Activated CD8-positive, alpha-beta memory T cell treated with anti-CD3 and anti-CD28 coated beads, Interleukin-2, amount 10 ng/mL, durations not matched to agents 7 days and 5 days (primary cell): Measurements from ENCODE around the gene STX10. TPM values are rescaled to one million over a fixed set of nuclear protein-coding genes. Genes with fewer than 3 reads are reported as not detected.
A peak's percentile ranks its signal among the peaks of the same experiment; 100 is the strongest.
"Not testable (repeated sequence)": the region's sequence is repeated elsewhere in the genome, so short reads cannot be mapped to it uniquely, and the experiment has no call there.

ENCODE experiments used
- ATAC-seq: fragments of 150-1000 bp; cut with Tn5 transposase; one replicate; pipeline ENCODE4 v1.10.0; 2021; ENCODE audit warnings: moderate library complexity
- CTCF ChIA-PET: fragments of 350-600 bp; sonication (Branson Sonifier 250); formaldehyde crosslinking; loops from one replicate; lab custom pipeline; 2021; ENCODE audit warnings: antibody characterized with exemption; lab: Charles Lee
- DNase-seq: peaks from one replicate; pipeline ENCODE4 v3.0.0-alpha.2; 2020
- H3K27ac Mint-ChIP-seq: one replicate; pipeline ENCODE4 v1.8.0; 2021; ENCODE audit warnings: mild to moderate bottlenecking, mixed read lengths
- H3K27me3 Mint-ChIP-seq: one replicate; pipeline ENCODE4 v1.8.0; 2021; ENCODE audit warnings: mixed read lengths
- H3K36me3 Mint-ChIP-seq: one replicate; pipeline ENCODE4 v1.8.0; 2021; ENCODE audit warnings: mild to moderate bottlenecking, mixed read lengths
- H3K4me1 Mint-ChIP-seq: one replicate; pipeline ENCODE4 v1.8.0; 2021; ENCODE audit warnings: mixed read lengths
- H3K4me3 Mint-ChIP-seq: one replicate; pipeline ENCODE4 v1.8.0; 2021; ENCODE audit warnings: mild to moderate bottlenecking, moderate library complexity, mixed read lengths
- H3K9me3 Mint-ChIP-seq: one replicate; pipeline ENCODE4 v1.8.0; 2022; ENCODE audit warnings: low read depth, mixed read lengths
- total RNA-seq, 2 experiments: library from RNA; stranded (reverse); gene quantifications; one replicate each; pipeline ENCODE4 v1.2.3, GENCODE V29; 2021

Gene STX10
- total RNA-seq, 2 experiments from 2014 or later = 58.6 to 70.1 TPM

GRCh38 chr19:13149628-13150186, 468 bp downstream of the STX10 start:
- peak overlapping the region; percentile 91 for H3K27ac Mint-ChIP-seq
- H3K27me3 Mint-ChIP-seq = no peaks in the 10 kb centered on the region
- H3K36me3 Mint-ChIP-seq = peaks cover 23% of the 10 kb centered on the region
- CTCF ChIA-PET = interaction anchor here (0.5 to 2.6 kb wide), 15 partner anchors 9 to 1185 kb away, joined by 3 to 12 read pairs (median 5); partner anchors contain the start of genes NACC1 and ZNF763
- peaks cover 16% of the 10 kb centered on the region for H3K4me1 Mint-ChIP-seq
- no peaks in the 10 kb centered on the region for H3K9me3 Mint-ChIP-seq
- DNase-seq (peak; percentile 67), ATAC-seq (peak; percentile 2)
- peak overlapping the region; percentile 96 for H3K4me3 Mint-ChIP-seq

- CTCF ChIA-PET = interaction anchor here (0.5 to 2.6 kb wide), 11 partner anchors 9 to 184 kb away, joined by 3 to 12 read pairs (median 6); partner anchors contain the start of gene NACC1
Observed at GRCh38 chr19:13149173-13149627, 975 bp downstream of the STX10 start.

GRCh38 chr19:13146763-13147563, 3.2 kb downstream of the STX10 start:
- no peak overlapping the region for H3K4me3 Mint-ChIP-seq
- H3K9me3 Mint-ChIP-seq = no peaks in the 10 kb centered on the region
- no peak for ATAC-seq
- no peak overlapping the region for H3K27ac Mint-ChIP-seq
- DNase-seq = no peak
- peaks cover 7% of the 10 kb centered on the region for H3K36me3 Mint-ChIP-seq
- CTCF ChIA-PET = interaction anchor here (0.7 to 0.9 kb wide), 2 partner anchors 121 to 181 kb away, joined by 3 read pairs; no protein-coding TSS in a partner anchor
- H3K4me1 Mint-ChIP-seq = peaks cover 18% of the 10 kb centered on the region
- H3K27me3 Mint-ChIP-seq = no peaks in the 10 kb centered on the region

More at GRCh38 chr19:13149173-13149627, 975 bp downstream of the STX10 start:
- H3K9me3 Mint-ChIP-seq, H3K27me3 Mint-ChIP-seq, DNase-seq, ATAC-seq: not testable (repeated sequence)
- Mint-ChIP-seq H3K27ac (peak overlapping the region; percentile 91), H3K4me1 (peaks cover 16% of the 10 kb centered on the region), H3K36me3 (peaks cover 17% of the 10 kb centered on the region), H3K4me3 (peak overlapping the region; percentile 96)

- ATAC-seq (peak; percentile 38), DNase-seq (no peak)
- no peaks in the 10 kb centered on the region for H3K27me3 Mint-ChIP-seq
Observed at GRCh38 chr19:13139633-13140311, 10.4 kb downstream of the STX10 start.

GRCh38 chr19:13138916-13139198, 11.3 kb downstream of the STX10 start:
- CTCF ChIA-PET = no interaction called here
- no peak for DNase-seq
- Mint-ChIP-seq H3K4me3 (no peak overlapping the region), H3K4me1 (peaks cover 2% of the 10 kb centered on the region), H3K36me3 (peaks cover 20% of the 10 kb centered on the region), H3K27ac (no peak overlapping the region), H3K27me3 (no peaks in the 10 kb centered on the region), H3K9me3 (no peaks in the 10 kb centered on the region)
- ATAC-seq = no peak

More at GRCh38 chr19:13139633-13140311, 10.4 kb downstream of the STX10 start:
- Mint-ChIP-seq H3K4me3 (no peak overlapping the region), H3K4me1 (peaks cover 2% of the 10 kb centered on the region), H3K27ac (no peak overlapping the region), H3K36me3 (peaks cover 20% of the 10 kb centered on the region), H3K9me3 (no peaks in the 10 kb centered on the region)
- CTCF ChIA-PET = no interaction called here

GRCh38 chr19:13138171-13138915, 11.8 kb downstream of the STX10 start:
- Mint-ChIP-seq H3K9me3 (no peaks in the 10 kb centered on the region), H3K4me3 (no peak overlapping the region), H3K27ac (no peak overlapping the region), H3K27me3 (no peaks in the 10 kb centered on the region), H3K36me3 (peaks cover 20% of the 10 kb centered on the region), H3K4me1 (peaks cover 7% of the 10 kb centered on the region)
- DNase-seq (no peak), ATAC-seq (no peak)
- CTCF ChIA-PET = no interaction called here

- ATAC-seq = no peak
- Mint-ChIP-seq H3K4me3 (no peak overlapping the region), H3K9me3 (no peaks in the 10 kb centered on the region), H3K36me3 (peaks cover 20% of the 10 kb centered on the region), H3K27ac (no peak overlapping the region), H3K27me3 (no peaks in the 10 kb centered on the region), H3K4me1 (peaks cover 17% of the 10 kb centered on the region)
- DNase-seq = no peak
- CTCF ChIA-PET = interaction anchor here (1.4 kb wide), 1 partner anchor 172 kb away, joined by 3 read pairs; no protein-coding TSS in a partner anchor
Observed at GRCh38 chr19:13137290-13137794, 12.8 kb downstream of the STX10 start.

- no peak for DNase-seq
- no peak for ATAC-seq
- Mint-ChIP-seq H3K27ac (no peak overlapping the region), H3K27me3 (no peaks in the 10 kb centered on the region), H3K4me3 (no peak overlapping the region), H3K9me3 (no peaks in the 10 kb centered on the region), H3K36me3 (peaks cover 18% of the 10 kb centered on the region), H3K4me1 (peaks cover 29% of the 10 kb centered on the region)
- CTCF ChIA-PET = interaction anchor here (1.4 kb wide), 1 partner anchor 170 kb away, joined by 3 read pairs; no protein-coding TSS in a partner anchor
Observed at GRCh38 chr19:13135068-13136062, 14.8 kb downstream of the STX10 start.

GRCh38 chr19:13134626-13135025, 15.5 kb downstream of the STX10 start:
- ATAC-seq = no peak
- no peak for DNase-seq
- no peak overlapping the region for H3K27ac Mint-ChIP-seq
- peaks cover 29% of the 10 kb centered on the region for H3K4me1 Mint-ChIP-seq
- CTCF ChIA-PET = interaction anchor here (0.6 kb wide), 1 partner anchor 60 kb away, joined by 3 read pairs; no protein-coding TSS in a partner anchor
- no peaks in the 10 kb centered on the region for H3K27me3 Mint-ChIP-seq
- H3K4me3 Mint-ChIP-seq = no peak overlapping the region
- no peaks in the 10 kb centered on the region for H3K9me3 Mint-ChIP-seq
- peaks cover 18% of the 10 kb centered on the region for H3K36me3 Mint-ChIP-seq

- no peak for ATAC-seq
- no peak overlapping the region for H3K4me3 Mint-ChIP-seq
- H3K36me3 Mint-ChIP-seq = peaks cover 17% of the 10 kb centered on the region
- CTCF ChIA-PET = interaction anchor here (1.0 to 2.6 kb wide), 8 partner anchors 11 to 169 kb away, joined by 3 to 13 read pairs (median 4); partner anchors contain the start of gene NACC1
- peak overlapping the region; percentile 77 for H3K27ac Mint-ChIP-seq
- no peaks in the 10 kb centered on the region for H3K27me3 Mint-ChIP-seq
- peaks cover 29% of the 10 kb centered on the region for H3K4me1 Mint-ChIP-seq
- no peaks in the 10 kb centered on the region for H3K9me3 Mint-ChIP-seq
- no peak for DNase-seq
Observed at GRCh38 chr19:13133241-13133870, 16.8 kb downstream of the STX10 start.

GRCh38 chr19:13132471-13133180, 17.5 kb downstream of the STX10 start:
- peak overlapping the region; percentile 18 for H3K4me3 Mint-ChIP-seq
- no peaks in the 10 kb centered on the region for H3K27me3 Mint-ChIP-seq
- DNase-seq (peak; percentile 84), ATAC-seq (peak; percentile 95)
- CTCF ChIA-PET = interaction anchor here (1.0 to 2.6 kb wide), 11 partner anchors 12 to 167 kb away, joined by 3 to 13 read pairs (median 5); partner anchors contain the start of genes IER2, NACC1 and STX10
- peaks cover 11% of the 10 kb centered on the region for H3K36me3 Mint-ChIP-seq
- peak overlapping the region; percentile 77 for H3K27ac Mint-ChIP-seq
- peaks cover 29% of the 10 kb centered on the region for H3K4me1 Mint-ChIP-seq
- no peaks in the 10 kb centered on the region for H3K9me3 Mint-ChIP-seq
